ENCODE results near the gene DOC2B. TPM values are rescaled to one million over a fixed set of nuclear protein-coding genes. Genes with fewer than 3 reads are reported as not detected.
A peak's percentile ranks its signal among the peaks of the same experiment; 100 is the strongest.
"Not testable (repeated sequence)": the region's sequence is repeated elsewhere in the genome, so short reads cannot be mapped to it uniquely, and the experiment has no call there.

The DOC2B gene
- total and polyA plus RNA-seq, 2 of the 13 experiments (the other 11 are each of a cell fraction or from before 2014, with no cell fraction given) = 0.09 to 0.22 TPM

DNA sequence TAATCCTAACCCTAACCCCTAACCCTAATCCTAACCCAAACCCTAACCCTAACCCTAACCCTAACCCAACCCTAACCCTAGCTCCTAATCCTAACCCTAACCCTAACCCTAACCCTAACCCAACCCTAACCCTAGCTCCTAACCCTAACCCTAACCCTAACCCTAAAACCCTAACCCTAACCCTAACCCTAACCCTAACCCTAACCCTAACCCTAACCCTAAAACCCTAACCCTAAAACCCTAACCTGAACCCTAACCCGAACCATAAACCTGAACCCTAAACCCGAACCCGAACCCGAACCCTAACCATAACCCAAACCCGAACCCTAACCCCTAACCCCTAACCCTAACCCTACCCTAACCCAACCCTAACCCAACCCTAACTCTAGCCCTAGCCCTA, 68.3 kb downstream of the DOC2B start:
- H3K27ac ChIP-seq (ENCODE audit: extremely low read length, insufficient read depth, low read length); H3K27me3 ChIP-seq (ENCODE audit: control insufficient read depth in 1 of 2, insufficient read depth in 2 of 2, low read length in 2 of 2); BruUV-seq (replicated peaks); CTCF ChIA-PET (ENCODE audit: low intra/inter-chr PET ratio, low total read pairs); POLR2A ChIA-PET; H3K9me3 ChIP-seq (ENCODE audit: low read length); H3K4me3 ChIP-seq (replicated peaks in 1 of 3; ENCODE audit: insufficient read depth in 1 of 3, low read depth in 2 of 3, low read length in 3 of 3); DNase-seq (ENCODE audit: low spot score); H3K4me1 ChIP-seq (ENCODE audit: insufficient read depth, low read length); H3K36me3 ChIP-seq (replicated peaks in 1 of 2; ENCODE audit: control insufficient read depth in 1 of 2, insufficient read depth in 2 of 2, low read length in 2 of 2); H3K79me2 ChIP-seq (ENCODE audit: insufficient read depth, low read length); intact Hi-C loops (cut with micrococcal nuclease; ENCODE audit: unreplicated experiment); H3K4me2 ChIP-seq (ENCODE audit: low read depth, low read length); FAIRE-seq; H2AFZ ChIP-seq (ENCODE audit: low read length); H3K9ac ChIP-seq (ENCODE audit: insufficient read depth, low read depth, low read length); ATAC-seq; H4K20me1 ChIP-seq (ENCODE audit: insufficient read depth, low read length); in situ Hi-C loops (cut with HindIII; ENCODE audit: extremely low pct_ligation_motif_present, low pct_unique_long_range_greater_than_20kb): not testable (repeated sequence)
- TF ChIP-seq HNRNPK (IDR thresholded peaks at IDR 0.05; ENCODE audit: low read depth, low read length, poor library complexity, severe bottlenecking) = peak; percentile 13
- WGBS (ENCODE audit: low lambda C conversion rate) = no CpG with 5 or more reads among the region's 5 CpGs

Other genes with a start within 250 kb of the DOC2B start
- gene SCGB1C2, start 44.1 kb downstream of the DOC2B start, total RNA-seq (2016; rRNA removed; fragmentation: Illumina TruSeq; extraction: Trizol) = not detected in 2 replicates
- gene SCGB1C2, start 44.1 kb downstream of the DOC2B start, polyA plus RNA-seq (2011; rRNA removed) = not detected in 2 replicates
- 6.7 and 7.8 TPM in 2 replicates for gene RPH3AL, start 171.2 kb upstream of the DOC2B start, total RNA-seq (2016; rRNA removed; fragmentation: Illumina TruSeq; extraction: Trizol)
- 16.4 and 20.7 TPM in 2 replicates for gene RPH3AL, start 171.2 kb upstream of the DOC2B start, polyA plus RNA-seq (2011; rRNA removed)

Data from HepG2 (cell line).